Lower lobe of right lung (tissue), 2 donors: ENCODE data around the gene KNSTRN. TPM values are rescaled to one million over a fixed set of nuclear protein-coding genes. Genes with fewer than 3 reads are reported as not detected.

Experiments used
- ATAC-seq, 2 donors: fragments of 200-7000 bp; cut with Tn5 transposase; one replicate each; pipeline ENCODE4 v1.9.1; 2020 to 2022; ENCODE audit warnings: mild to moderate bottlenecking in 2 of 2, moderate library complexity in 2 of 2
- DNase-seq: peaks from one replicate; pipeline ENCODE4 v3.0.0-alpha.2; 2020
- H3K27ac ChIP-seq: fragments of 200-600 bp; one replicate; pipeline ENCODE4 v1.8.0; 2022
- H3K27me3 ChIP-seq: fragments of 200-600 bp; one replicate; pipeline ENCODE4 v1.8.0; 2022; ENCODE audit warnings: low read depth
- H3K36me3 ChIP-seq: fragments of 200-600 bp; one replicate; pipeline ENCODE4 v1.8.0; 2022; ENCODE audit warnings: mild to moderate bottlenecking
- H3K4me1 ChIP-seq: fragments of 200-600 bp; one replicate; pipeline ENCODE4 v1.8.0; 2022
- H3K4me3 ChIP-seq: fragments of 200-600 bp; one replicate; pipeline ENCODE4 v1.8.0; 2022; ENCODE audit warnings: mild to moderate bottlenecking
- H3K9me3 ChIP-seq: fragments of 200-600 bp; one replicate; pipeline ENCODE4 v1.8.0; 2022
- intact Hi-C: fragments of 100-400 bp; cut with DNase I; formaldehyde crosslinking; loops from one replicate; pipeline ENCODE4 v1.11.0; 2022
- total RNA-seq: library from RNA; stranded (reverse); fragmentation: NEBNext Ultra II Directional; extraction: Animal tissue kit (Norgen Biotek cat#: 25700); gene quantifications from one replicate; pipeline ENCODE4 v1.2.1, GENCODE V29; 2021
- TF ChIP-seq, protein P1 (sequence below): fragments of 200-600 bp; IDR thresholded peaks from one replicate; pipeline ENCODE4 v1.8.0; 2022; ENCODE audit warnings: antibody characterized with exemption, mild to moderate bottlenecking
- donor health status: DM: no; HTN: yes; CAD: no; lungs with severe emphysema.

The KNSTRN gene
- total RNA-seq, 1 donor from 2014 or later: 20.1 TPM

DNA sequence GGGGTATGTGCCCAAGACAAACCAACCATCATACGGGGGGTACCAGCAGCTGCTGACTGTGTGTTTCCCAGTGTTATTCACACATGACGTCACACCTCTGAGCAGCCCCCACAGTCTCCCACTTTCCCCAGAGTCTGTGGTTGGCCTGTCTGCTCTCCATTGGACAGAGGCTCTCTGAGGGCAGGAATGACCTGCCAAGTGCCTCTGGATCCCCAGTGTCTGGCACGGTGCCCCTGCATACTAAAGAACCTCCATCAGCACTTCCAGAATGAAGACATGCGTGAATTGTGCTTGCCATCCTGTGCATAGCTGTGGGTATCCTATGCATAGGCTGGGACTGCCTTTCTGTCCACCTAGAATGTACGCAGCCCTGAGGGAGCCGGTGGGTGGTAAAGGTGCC is 38.3 kb upstream of the KNSTRN start:
- intact Hi-C loops: no loop called here
- H3K4me1 ChIP-seq: peaks cover 53% of the 10 kb centered on the region
- ATAC-seq: no peak
- no peaks in the 10 kb centered on the region for H3K36me3 ChIP-seq
- H3K9me3 ChIP-seq: no peaks in the 10 kb centered on the region
- H3K27me3 ChIP-seq: no peaks in the 10 kb centered on the region
- H3K27ac ChIP-seq: no peak overlapping the region
- no peak overlapping the region for H3K4me3 ChIP-seq
- TF ChIP-seq, protein P1, sequence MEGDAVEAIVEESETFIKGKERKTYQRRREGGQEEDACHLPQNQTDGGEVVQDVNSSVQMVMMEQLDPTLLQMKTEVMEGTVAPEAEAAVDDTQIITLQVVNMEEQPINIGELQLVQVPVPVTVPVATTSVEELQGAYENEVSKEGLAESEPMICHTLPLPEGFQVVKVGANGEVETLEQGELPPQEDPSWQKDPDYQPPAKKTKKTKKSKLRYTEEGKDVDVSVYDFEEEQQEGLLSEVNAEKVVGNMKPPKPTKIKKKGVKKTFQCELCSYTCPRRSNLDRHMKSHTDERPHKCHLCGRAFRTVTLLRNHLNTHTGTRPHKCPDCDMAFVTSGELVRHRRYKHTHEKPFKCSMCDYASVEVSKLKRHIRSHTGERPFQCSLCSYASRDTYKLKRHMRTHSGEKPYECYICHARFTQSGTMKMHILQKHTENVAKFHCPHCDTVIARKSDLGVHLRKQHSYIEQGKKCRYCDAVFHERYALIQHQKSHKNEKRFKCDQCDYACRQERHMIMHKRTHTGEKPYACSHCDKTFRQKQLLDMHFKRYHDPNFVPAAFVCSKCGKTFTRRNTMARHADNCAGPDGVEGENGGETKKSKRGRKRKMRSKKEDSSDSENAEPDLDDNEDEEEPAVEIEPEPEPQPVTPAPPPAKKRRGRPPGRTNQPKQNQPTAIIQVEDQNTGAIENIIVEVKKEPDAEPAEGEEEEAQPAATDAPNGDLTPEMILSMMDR: no peak
- DNase-seq: no peak

DNA sequence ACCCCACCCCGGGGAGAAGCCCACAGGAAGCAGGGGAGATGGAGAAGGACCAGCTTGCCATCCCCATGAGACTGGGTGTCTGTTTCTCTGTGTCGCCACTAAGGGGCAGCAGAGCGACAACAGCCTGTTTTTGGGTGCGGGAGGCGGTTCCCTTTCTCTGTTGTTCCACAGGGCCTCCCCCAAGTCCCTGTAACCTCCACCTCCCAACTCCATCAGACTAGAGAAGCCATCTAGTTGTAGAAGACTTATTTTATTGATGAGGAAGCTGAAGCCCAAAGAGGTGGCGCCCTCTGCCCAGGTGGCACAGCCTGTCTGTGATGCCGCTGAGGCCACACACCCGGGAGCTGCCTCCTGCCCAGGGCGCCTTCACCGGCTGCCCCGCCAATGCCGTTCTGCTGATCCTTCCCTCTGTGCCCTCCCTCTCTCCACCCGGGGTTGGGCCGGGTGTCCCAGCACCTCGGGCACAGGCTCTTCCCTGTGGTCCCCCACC is 37.8 kb upstream of the KNSTRN start:
- Histone ChIP-seq H3K9me3 (no peaks in the 10 kb centered on the region), H3K4me3 (no peak overlapping the region), H3K36me3 (no peaks in the 10 kb centered on the region), H3K27me3 (no peaks in the 10 kb centered on the region), H3K4me1 (peaks cover 48% of the 10 kb centered on the region), H3K27ac (no peak overlapping the region)
- TF ChIP-seq, protein P1: peak; percentile 80
- intact Hi-C loops: no loop called here
- ATAC-seq: peak; percentile 40 to 44
- DNase-seq: peak; percentile 76

DNA sequence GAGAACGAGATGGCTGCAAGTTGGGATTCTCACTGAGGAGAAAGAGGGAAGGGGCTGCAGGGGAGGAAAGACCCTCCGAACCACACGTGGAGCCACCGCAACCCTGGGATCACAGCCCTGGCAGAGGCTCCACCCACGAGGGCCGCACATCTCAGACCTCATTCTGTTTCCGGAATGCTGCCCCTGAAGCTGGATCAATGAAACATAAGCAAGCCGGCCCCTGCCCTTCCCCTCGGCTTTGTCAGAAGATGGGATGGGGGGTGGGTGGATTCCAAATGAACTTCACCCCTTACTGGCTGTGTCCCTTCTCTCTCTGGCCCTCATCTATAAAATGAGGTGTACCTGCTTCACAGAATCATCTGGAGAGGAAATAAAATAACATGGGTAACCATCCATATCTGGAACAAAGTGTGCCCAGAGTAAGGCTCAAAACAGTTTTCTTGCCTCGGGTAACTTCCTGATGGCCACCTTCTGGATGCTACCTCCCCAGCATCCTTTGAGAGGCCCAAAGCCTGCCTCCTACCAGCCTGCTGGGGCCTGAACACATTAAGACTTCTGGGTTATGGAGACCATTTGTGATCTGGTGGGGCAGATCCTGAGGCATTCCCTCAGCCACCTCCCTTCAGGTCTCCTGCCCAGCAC is 37.2 kb upstream of the KNSTRN start:
- Histone ChIP-seq H3K4me3 (no peak overlapping the region), H3K4me1 (peaks cover 41% of the 10 kb centered on the region), H3K27ac (no peak overlapping the region), H3K36me3 (no peaks in the 10 kb centered on the region), H3K9me3 (no peaks in the 10 kb centered on the region), H3K27me3 (no peaks in the 10 kb centered on the region)
- ATAC-seq (no peak), DNase-seq (peak; percentile 35)
- intact Hi-C loops: no loop called here
- TF ChIP-seq, protein P1: no peak

GRCh38 chr15:40345867-40346578 is 36.5 kb upstream of the KNSTRN start:
- H3K27ac ChIP-seq: no peak overlapping the region
- peak; percentile 29 for DNase-seq

More at GRCh38 chr15:40345867-40346578, 36.5 kb upstream of the KNSTRN start:
- H3K9me3 ChIP-seq: no peaks in the 10 kb centered on the region
- H3K36me3 ChIP-seq: no peaks in the 10 kb centered on the region
- no peak overlapping the region for H3K4me3 ChIP-seq
- intact Hi-C loops: no loop called here
- ATAC-seq: no peak
- H3K4me1 ChIP-seq: peaks cover 35% of the 10 kb centered on the region
- H3K27me3 ChIP-seq: no peaks in the 10 kb centered on the region
- TF ChIP-seq, protein P1: no peak
